Measurements from ENCODE around the gene PSMD9.
"Not testable (repeated sequence)": the region's sequence is repeated elsewhere in the genome, so short reads cannot be mapped to it uniquely, and the experiment has no call there.

Gene PSMD9

GRCh38 chr12:121926874-121927706 is 38.5 kb downstream of the PSMD9 start:
- DNase-seq = no peak

GRCh38 chr12:121927813-121928212 is 39.2 kb downstream of the PSMD9 start:
- DNase-seq = no peak

GRCh38 chr12:121929545-121929944 is 41.0 kb downstream of the PSMD9 start:
- DNase-seq = not testable (repeated sequence)

- no peak for DNase-seq
Observed at GRCh38 chr12:121930862-121931261, 42.3 kb downstream of the PSMD9 start.

- DNase-seq = no peak
Observed at GRCh38 chr12:121932176-121932536, 43.6 kb downstream of the PSMD9 start.

- no peak for DNase-seq
Observed at GRCh38 chr12:121932914-121933521, 44.4 kb downstream of the PSMD9 start.

- no peak for DNase-seq
Observed at GRCh38 chr12:121933522-121934308, 45.1 kb downstream of the PSMD9 start.

GRCh38 chr12:121934309-121934664 is 45.7 kb downstream of the PSMD9 start:
- no peak for DNase-seq

- DNase-seq = no peak
Observed at GRCh38 chr12:121937654-121938053, 49.1 kb downstream of the PSMD9 start.

GRCh38 chr12:121939186-121939585 is 50.6 kb downstream of the PSMD9 start:
- no peak for DNase-seq

- DNase-seq = no peak
Observed at GRCh38 chr12:121939992-121940766, 51.6 kb downstream of the PSMD9 start.

- no peak for DNase-seq
Observed at GRCh38 chr12:121942145-121942718, 53.6 kb downstream of the PSMD9 start.

- DNase-seq = no peak
Observed at GRCh38 chr12:121943926-121944325, 55.3 kb downstream of the PSMD9 start.

- DNase-seq = no peak
Observed at GRCh38 chr12:121946313-121947025, 57.9 kb downstream of the PSMD9 start.

- no peak for DNase-seq
Observed at GRCh38 chr12:121947981-121948380, 59.4 kb downstream of the PSMD9 start.

- no peak for DNase-seq
Observed at GRCh38 chr12:121949648-121950397, 61.2 kb downstream of the PSMD9 start.

GRCh38 chr12:121953117-121953692 is 64.6 kb downstream of the PSMD9 start:
- DNase-seq = no peak

GRCh38 chr12:121953695-121954094 is 65.1 kb downstream of the PSMD9 start:
- DNase-seq = no peak

- DNase-seq = no peak
Observed at GRCh38 chr12:121955258-121956237, 67.0 kb downstream of the PSMD9 start.

Data from NK-92 treated with Interleukin-12 subunit alpha and Interleukin-12 subunit beta, amount 100 ng/mL, for 24 hours (cell line).